HepG2 (cell line): ENCODE data around the gene AFTPH. TPM values are rescaled to one million over a fixed set of nuclear protein-coding genes. Genes with fewer than 3 reads are reported as not detected.

Source experiments
- IKZF4 ChIP-seq: sonication (generic); formaldehyde crosslinking; IDR thresholded peaks from 2 replicates; pipeline ENCODE4 v1.5.1; 2020; ENCODE audit warnings: borderline replicate concordance, mild to moderate bottlenecking, low read depth, missing genetic modification reagents; ENCODE audit errors: not compliant biosample characterization
- LCORL ChIP-seq, 2 experiments: fragments of 450-650 bp in 1 of 2; sonication (generic) in 1 of 2; formaldehyde crosslinking in 1 of 2; IDR thresholded peaks; 2 replicates each; pipeline versions ENCODE4 v1.5.0 to v1.6.1; 2017 to 2020; ENCODE audit warnings: antibody characterized with exemption in 1 of 2, missing genetic modification reagents in 1 of 2
- MTERF4 ChIP-seq: sonication (generic); formaldehyde crosslinking; IDR thresholded peaks from 2 replicates; pipeline ENCODE4 v1.8.0; 2023; ENCODE audit warnings: mild to moderate bottlenecking, missing genetic modification reagents
- MXI1 ChIP-seq: IDR thresholded peaks from 3 replicates; pipeline ENCODE4 v1.6.1; 2012; ENCODE audit warnings: low read depth, low read length, inconsistent platforms, borderline replicate concordance
- NAIF1 ChIP-seq: sonication (generic); formaldehyde crosslinking; IDR thresholded peaks from 2 replicates; pipeline ENCODE4 v1.5.0; 2020; ENCODE audit warnings: mild to moderate bottlenecking, missing genetic modification reagents, borderline replicate concordance
- NKX3-1 ChIP-seq: sonication (generic); formaldehyde crosslinking; IDR thresholded peaks from 2 replicates; pipeline ENCODE4 v1.5.0; 2020; ENCODE audit warnings: missing genetic modification reagents
- RNF2 ChIP-seq: fragments of 450-650 bp; conservative IDR thresholded peaks from 2 replicates; pipeline ENCODE4 v1.6.1; 2016; ENCODE audit warnings: low read depth
- SIN3B ChIP-seq: fragments of 150-350 bp; IDR thresholded peaks from 2 replicates; pipeline ENCODE4 v1.6.1; 2014; ENCODE audit warnings: low read length
- SOX5 ChIP-seq: IDR thresholded peaks from 2 replicates; pipeline ENCODE4 v1.6.1; 2016; ENCODE audit warnings: borderline replicate concordance
- UBTF ChIP-seq: sonication (generic); formaldehyde crosslinking; IDR thresholded peaks from 2 replicates; pipeline ENCODE4 v1.4.0; 2020; ENCODE audit warnings: mild to moderate bottlenecking, missing genetic modification reagents
- ZFP36L1 ChIP-seq: sonication (generic); formaldehyde crosslinking; IDR thresholded peaks from 2 replicates; pipeline ENCODE4 v1.8.0; 2022; ENCODE audit warnings: mild to moderate bottlenecking, missing genetic modification reagents, moderate library complexity
- ZNF180 ChIP-seq: sonication (generic); formaldehyde crosslinking; IDR thresholded peaks from 2 replicates; pipeline ENCODE4 v1.4.0; 2020; ENCODE audit warnings: low read depth, missing genetic modification reagents, borderline replicate concordance
- ZNF589 ChIP-seq: sonication (generic); formaldehyde crosslinking; conservative IDR thresholded peaks from 2 replicates; pipeline ENCODE4 v1.8.0; 2022; ENCODE audit warnings: mild to moderate bottlenecking, moderate library complexity, missing genetic modification reagents
- ZSCAN22 ChIP-seq: sonication (generic); formaldehyde crosslinking; IDR thresholded peaks from 2 replicates; pipeline ENCODE4 v1.4.0; 2020; ENCODE audit warnings: mild to moderate bottlenecking, missing genetic modification reagents
- polyA plus RNA-seq, 8 experiments: library from polyadenylated mRNA; depleted of rRNA in 3 of 8; stranded (reverse) in 7 of 8; unstranded in 1 of 8; fragments of >200 nt; fragmentation: Illumina TruSeq in 4 of 8; extraction: Trizol in 4 of 8; gene quantifications; 2 replicates each; pipeline versions ENCODE4 v1.2.1 to v1.2.3, GENCODE V29; 2011 to 2016; ENCODE audit warnings: low read depth in 4 of 8, missing spikeins in 1 of 8, mixed read lengths in 1 of 8; ENCODE audit not compliant: insufficient read depth in 1 of 8
- total RNA-seq, 5 experiments: library from RNA; depleted of rRNA; stranded (reverse); fragments of >200 nt; fragmentation: Illumina TruSeq; extraction: Trizol; gene quantifications; 2 replicates each; pipeline ENCODE4 v1.2.3, GENCODE V29; 2016; ENCODE audit warnings: low read depth in 1 of 5
- TF ChIP-seq, protein P1 (sequence below): sonication (generic); formaldehyde crosslinking; IDR thresholded peaks from 2 replicates; pipeline ENCODE4 v1.8.1; 2022; ENCODE audit warnings: mild to moderate bottlenecking, missing genetic modification reagents
- TF ChIP-seq, protein P2 (sequence below): IDR thresholded peaks from 2 replicates; pipeline ENCODE4 v1.6.1; 2012; ENCODE audit warnings: low read depth, low read length, improper control_type of control experiment
- TF ChIP-seq, protein P3 (sequence below): sonication (generic); formaldehyde crosslinking; IDR thresholded peaks from 2 replicates; pipeline ENCODE4 v1.4.0; 2020; ENCODE audit warnings: mild to moderate bottlenecking, missing genetic modification reagents
- TF ChIP-seq, protein P4 (sequence below): sonication (generic); formaldehyde crosslinking; IDR thresholded peaks from 2 replicates; pipeline ENCODE4 v1.8.0; 2022; ENCODE audit warnings: mild to moderate bottlenecking, missing genetic modification reagents, moderate library complexity

AFTPH gene
- total and polyA plus RNA-seq, 2 of the 13 experiments (the other 11 are each of a cell fraction or from before 2014, with no cell fraction given): 27.5 to 36.8 TPM

DNA sequence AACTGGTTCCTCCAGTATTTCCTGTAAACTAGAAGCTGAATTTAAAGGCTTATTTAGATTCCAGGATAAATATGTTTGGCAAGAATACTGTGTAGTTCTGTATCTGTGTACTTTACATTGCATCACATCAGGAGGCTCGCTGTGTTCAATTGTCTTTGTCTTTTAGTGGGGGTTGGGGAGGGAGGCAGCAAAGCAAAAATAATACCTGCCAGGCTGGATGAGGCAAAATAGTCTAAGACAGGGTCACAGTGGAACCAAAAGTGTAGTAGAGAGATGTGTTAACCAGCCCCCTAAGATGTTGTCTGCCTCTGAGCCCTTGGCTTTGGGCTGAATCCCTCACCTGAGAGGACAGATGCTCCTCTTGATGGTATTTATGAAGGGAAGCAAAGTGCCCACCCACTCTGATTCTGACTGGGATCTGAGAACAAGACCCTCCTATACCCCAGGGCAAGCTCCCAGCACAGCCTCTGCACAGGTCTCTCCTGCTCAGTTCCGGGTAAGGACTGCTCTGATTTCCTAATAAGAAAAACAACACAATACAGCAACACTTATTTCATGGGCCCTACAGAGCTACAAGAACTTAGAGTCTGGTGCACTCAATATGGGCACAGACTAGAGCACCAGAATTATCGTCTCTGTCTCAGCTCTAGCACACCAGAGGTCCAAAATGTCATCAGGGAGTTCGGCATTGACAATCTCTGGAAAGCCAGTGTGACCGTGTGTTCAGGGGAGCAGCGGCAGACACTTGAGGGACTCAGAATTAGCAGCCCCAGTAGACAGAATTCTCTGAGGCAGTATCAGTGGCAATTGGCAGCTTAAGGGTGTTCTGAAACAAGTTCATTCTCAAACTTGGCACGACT, 7.2 kb upstream of the AFTPH start (continued):
- TF ChIP-seq, protein P1, sequence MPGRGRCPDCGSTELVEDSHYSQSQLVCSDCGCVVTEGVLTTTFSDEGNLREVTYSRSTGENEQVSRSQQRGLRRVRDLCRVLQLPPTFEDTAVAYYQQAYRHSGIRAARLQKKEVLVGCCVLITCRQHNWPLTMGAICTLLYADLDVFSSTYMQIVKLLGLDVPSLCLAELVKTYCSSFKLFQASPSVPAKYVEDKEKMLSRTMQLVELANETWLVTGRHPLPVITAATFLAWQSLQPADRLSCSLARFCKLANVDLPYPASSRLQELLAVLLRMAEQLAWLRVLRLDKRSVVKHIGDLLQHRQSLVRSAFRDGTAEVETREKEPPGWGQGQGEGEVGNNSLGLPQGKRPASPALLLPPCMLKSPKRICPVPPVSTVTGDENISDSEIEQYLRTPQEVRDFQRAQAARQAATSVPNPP (CRISPR knock-in tag): no peak
- TF ChIP-seq, protein P2, sequence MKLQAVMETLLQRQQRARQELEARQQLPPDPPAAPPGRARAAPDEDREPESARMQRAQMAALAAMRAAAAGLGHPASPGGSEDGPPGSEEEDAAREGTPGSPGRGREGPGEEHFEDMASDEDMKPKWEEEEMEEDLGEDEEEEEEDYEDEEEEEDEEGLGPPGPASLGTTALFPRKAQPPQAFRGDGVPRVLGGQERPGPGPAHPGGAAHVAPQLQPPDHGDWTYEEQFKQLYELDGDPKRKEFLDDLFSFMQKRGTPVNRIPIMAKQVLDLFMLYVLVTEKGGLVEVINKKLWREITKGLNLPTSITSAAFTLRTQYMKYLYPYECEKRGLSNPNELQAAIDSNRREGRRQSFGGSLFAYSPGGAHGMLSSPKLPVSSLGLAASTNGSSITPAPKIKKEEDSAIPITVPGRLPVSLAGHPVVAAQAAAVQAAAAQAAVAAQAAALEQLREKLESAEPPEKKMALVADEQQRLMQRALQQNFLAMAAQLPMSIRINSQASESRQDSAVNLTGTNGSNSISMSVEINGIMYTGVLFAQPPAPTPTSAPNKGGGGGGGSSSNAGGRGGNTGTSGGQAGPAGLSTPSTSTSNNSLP: no peak
- TF ChIP-seq ZNF180 (CRISPR knock-in tag): no peak
- TF ChIP-seq SIN3B: no peak
- TF ChIP-seq IKZF4 (CRISPR knock-in tag): no peak
- TF ChIP-seq NAIF1 (CRISPR knock-in tag): no peak
- no peak for TF ChIP-seq RNF2
- TF ChIP-seq, protein P3, sequence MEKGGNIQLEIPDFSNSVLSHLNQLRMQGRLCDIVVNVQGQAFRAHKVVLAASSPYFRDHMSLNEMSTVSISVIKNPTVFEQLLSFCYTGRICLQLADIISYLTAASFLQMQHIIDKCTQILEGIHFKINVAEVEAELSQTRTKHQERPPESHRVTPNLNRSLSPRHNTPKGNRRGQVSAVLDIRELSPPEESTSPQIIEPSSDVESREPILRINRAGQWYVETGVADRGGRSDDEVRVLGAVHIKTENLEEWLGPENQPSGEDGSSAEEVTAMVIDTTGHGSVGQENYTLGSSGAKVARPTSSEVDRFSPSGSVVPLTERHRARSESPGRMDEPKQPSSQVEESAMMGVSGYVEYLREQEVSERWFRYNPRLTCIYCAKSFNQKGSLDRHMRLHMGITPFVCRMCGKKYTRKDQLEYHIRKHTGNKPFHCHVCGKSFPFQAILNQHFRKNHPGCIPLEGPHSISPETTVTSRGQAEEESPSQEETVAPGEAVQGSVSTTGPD: no peak
- TF ChIP-seq ZNF589 (CRISPR knock-in tag): no peak
- no peak for TF ChIP-seq UBTF (CRISPR knock-in tag)
- TF ChIP-seq MTERF4 (CRISPR knock-in tag): no peak
- no peak for TF ChIP-seq ZFP36L1
- no peak for TF ChIP-seq MXI1
- no peak for TF ChIP-seq NKX3-1 (CRISPR knock-in tag)
- TF ChIP-seq, protein P4, sequence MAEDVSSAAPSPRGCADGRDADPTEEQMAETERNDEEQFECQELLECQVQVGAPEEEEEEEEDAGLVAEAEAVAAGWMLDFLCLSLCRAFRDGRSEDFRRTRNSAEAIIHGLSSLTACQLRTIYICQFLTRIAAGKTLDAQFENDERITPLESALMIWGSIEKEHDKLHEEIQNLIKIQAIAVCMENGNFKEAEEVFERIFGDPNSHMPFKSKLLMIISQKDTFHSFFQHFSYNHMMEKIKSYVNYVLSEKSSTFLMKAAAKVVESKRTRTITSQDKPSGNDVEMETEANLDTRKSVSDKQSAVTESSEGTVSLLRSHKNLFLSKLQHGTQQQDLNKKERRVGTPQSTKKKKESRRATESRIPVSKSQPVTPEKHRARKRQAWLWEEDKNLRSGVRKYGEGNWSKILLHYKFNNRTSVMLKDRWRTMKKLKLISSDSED: no peak
- no peak for TF ChIP-seq LCORL (IDR thresholded peaks at IDR 0.05)
- no peak for TF ChIP-seq LCORL (CRISPR knock-in tag; IDR thresholded peaks at IDR 0.05)
- TF ChIP-seq SOX5 (CRISPR knock-in tag): peak; percentile 98
- no peak for TF ChIP-seq ZSCAN22 (CRISPR knock-in tag)
